ENCODE measurements around the gene SPARCL1.

DNA sequence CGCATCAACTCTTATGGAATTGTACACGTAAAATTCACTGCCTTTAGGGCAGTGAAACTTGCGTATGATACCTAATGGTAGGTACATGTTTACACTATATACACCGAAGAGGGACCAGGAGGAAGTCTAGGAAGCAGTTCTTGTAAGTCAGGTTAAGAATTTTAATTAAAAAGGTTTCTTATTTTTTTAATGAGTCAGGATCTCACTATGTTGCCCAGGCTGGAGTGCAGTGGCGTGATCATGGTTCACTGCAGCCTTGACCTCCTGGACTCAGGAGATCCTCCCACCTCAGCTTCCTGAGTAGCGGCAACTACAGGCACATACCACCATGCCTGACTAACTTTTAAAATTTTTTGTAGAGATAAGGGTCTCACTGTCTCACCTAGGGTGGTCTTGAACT, 100.2 kb downstream of the SPARCL1 start:
- TF ChIP-seq SP1 (IDR thresholded peaks at IDR 0.05) (no peak), FOXM1 (IDR thresholded peaks at IDR 0.05; ENCODE audit: borderline replicate concordance) (no peak), SUZ12 (IDR thresholded peaks at IDR 0.05) (no peak), FOXA1 (IDR thresholded peaks at IDR 0.05) (no peak), ELF4 (IDR thresholded peaks at IDR 0.05) (no peak), TARDBP (IDR thresholded peaks at IDR 0.05) (no peak), FOXK2 (IDR thresholded peaks at IDR 0.05) (no peak), NFRKB (IDR thresholded peaks at IDR 0.05) (no peak), ARNT (IDR thresholded peaks at IDR 0.05) (no peak), BHLHE40 (IDR thresholded peaks at IDR 0.05; ENCODE audit: borderline replicate concordance) (no peak), ZNF384 (IDR thresholded peaks at IDR 0.05) (no peak)
